HEK293T (cell line): Measurements from ENCODE around the gene TPD52L1.

Experiments
- CTCF ChIA-PET: fragments of 350-600 bp; formaldehyde crosslinking; extraction: SDS; loops from one replicate; lab custom pipeline; 2021; ENCODE audit warnings: antibody characterized with exemption, inconsistent platforms; lab: Yijun Ruan, JAX
- POLR2A ChIA-PET: fragments of 350-600 bp; formaldehyde crosslinking; extraction: SDS; loops from one replicate; lab custom pipeline; 2020; ENCODE audit warnings: antibody characterized with exemption, inconsistent platforms; lab: Yijun Ruan, JAX
- DNase-seq: peaks from one replicate; pipeline ENCODE4 v3.0.0; 2012; ENCODE audit warnings: mixed read lengths; ENCODE audit errors: extremely low spot score
- ARNT ChIP-seq: fragments of 450-650 bp; IDR thresholded peaks from 2 replicates; pipeline ENCODE4 v1.6.1; 2017; ENCODE audit warnings: mild to moderate bottlenecking
- BHLHE40 ChIP-seq: fragments of 450-650 bp; IDR thresholded peaks from 2 replicates; pipeline ENCODE4 v1.6.1; 2016; ENCODE audit warnings: mild to moderate bottlenecking, moderate library complexity, borderline replicate concordance
- CTBP1 ChIP-seq: fragments of 450-650 bp; IDR thresholded peaks from 2 replicates; pipeline ENCODE4 v1.6.1; 2016; ENCODE audit warnings: borderline replicate concordance
- ELF4 ChIP-seq: fragments of 450-650 bp; IDR thresholded peaks from 2 replicates; pipeline ENCODE4 v1.6.1; 2017; ENCODE audit warnings: antibody characterized with exemption
- FOXA1 ChIP-seq: fragments of 450-650 bp; IDR thresholded peaks from 2 replicates; pipeline ENCODE4 v1.6.1; 2016; ENCODE audit warnings: mild to moderate bottlenecking
- FOXK2 ChIP-seq: fragments of 450-650 bp; IDR thresholded peaks from 2 replicates; pipeline ENCODE4 v1.6.1; 2016; ENCODE audit warnings: mild to moderate bottlenecking
- FOXM1 ChIP-seq: fragments of 450-650 bp; IDR thresholded peaks from 2 replicates; pipeline ENCODE4 v1.6.1; 2017; ENCODE audit warnings: mild to moderate bottlenecking, borderline replicate concordance
- HDGF ChIP-seq: fragments of 450-650 bp; IDR thresholded peaks from 2 replicates; pipeline ENCODE4 v1.6.1; 2017; ENCODE audit warnings: antibody characterized with exemption, borderline replicate concordance
- L3MBTL2 ChIP-seq: fragments of 450-650 bp; conservative IDR thresholded peaks from 2 replicates; pipeline ENCODE4 v1.6.1; 2016; ENCODE audit warnings: mild to moderate bottlenecking
- LEF1 ChIP-seq: fragments of 450-650 bp; IDR thresholded peaks from 2 replicates; pipeline ENCODE4 v1.6.1; 2017; ENCODE audit warnings: mild to moderate bottlenecking, borderline replicate concordance
- NFRKB ChIP-seq: fragments of 450-650 bp; IDR thresholded peaks from 2 replicates; pipeline ENCODE4 v1.6.1; 2016; ENCODE audit warnings: mild to moderate bottlenecking, moderate library complexity
- PKNOX1 ChIP-seq: fragments of 450-650 bp; IDR thresholded peaks from 2 replicates; pipeline ENCODE4 v1.6.1; 2016
- SP1 ChIP-seq: fragments of 450-650 bp; IDR thresholded peaks from 2 replicates; pipeline ENCODE4 v1.6.1; 2017
- SUZ12 ChIP-seq: fragments of 450-650 bp; IDR thresholded peaks from 2 replicates; pipeline ENCODE4 v1.6.1; 2016; ENCODE audit warnings: mild to moderate bottlenecking
- TARDBP ChIP-seq: fragments of 450-650 bp; IDR thresholded peaks from 2 replicates; pipeline ENCODE4 v1.6.1; 2016
- ZNF384 ChIP-seq: fragments of 450-650 bp; IDR thresholded peaks from 2 replicates; pipeline ENCODE4 v1.6.1; 2016

The TPD52L1 gene

DNA sequence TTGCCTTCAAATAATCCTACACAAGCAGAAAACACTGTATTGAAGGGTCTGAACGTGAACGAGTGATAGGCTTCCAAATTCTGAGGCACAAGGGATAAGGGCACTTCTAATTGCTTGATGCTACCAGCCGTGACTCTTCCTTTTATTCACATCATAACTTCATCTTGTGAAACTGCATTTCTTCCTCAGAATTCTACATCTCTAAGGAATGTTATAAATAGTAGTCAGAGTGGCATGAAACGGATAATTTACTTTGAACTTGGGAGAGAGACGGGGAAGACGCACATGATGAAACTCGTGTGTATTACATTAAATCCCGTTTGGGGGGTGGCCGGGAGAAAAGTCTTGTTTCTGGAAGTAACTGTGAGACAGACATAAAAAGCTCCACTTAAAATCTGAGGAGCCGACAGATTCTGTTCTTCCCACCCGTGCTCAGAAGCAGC is 147.4 kb downstream of the TPD52L1 start:
- POLR2A ChIA-PET = interaction anchor here (0.6 to 1.5 kb wide), 4 partner anchors 19 to 480 kb away, joined by 3 to 4 read pairs (median 3); no protein-coding TSS in a partner anchor
- DNase-seq = no peak
- TF ChIP-seq SP1 (no peak), CTBP1 (no peak), TARDBP (no peak), L3MBTL2 (no peak), FOXM1 (no peak), FOXK2 (no peak), HDGF (no peak), FOXA1 (no peak), BHLHE40 (no peak), ZNF384 (no peak), NFRKB (no peak), LEF1 (no peak), ELF4 (no peak), ARNT (no peak), SUZ12 (no peak), PKNOX1 (no peak)
- CTCF ChIA-PET = interaction anchor here (0.6 kb wide), 1 partner anchor 428 kb away, joined by 3 read pairs; no protein-coding TSS in a partner anchor

GRCh38 chr6:125301435-125302391 is 148.1 kb downstream of the TPD52L1 start, which contains the start of gene HDDC2:
HDDC2 (minus strand) TSS chr6:125301967; CDS start chr6:125301932, 35 bp downstream.
- ChIA-PET POLR2A (interaction anchor here (0.6 to 1.5 kb wide), 5 partner anchors 20 to 479 kb away, joined by 3 to 4 read pairs (median 3); no protein-coding TSS in a partner anchor), CTCF (interaction anchor here (0.6 to 1.0 kb wide), 2 partner anchors 429 to 452 kb away, joined by 3 read pairs; no protein-coding TSS in a partner anchor)
- peak; percentile 72 for DNase-seq
- no peak for TF ChIP-seq FOXK2
- TF ChIP-seq HDGF = no peak
- peak; percentile 59; the same call in 1 of the 2 replicates for TF ChIP-seq PKNOX1
- TF ChIP-seq SP1 = no peak
- TF ChIP-seq ELF4 = peak; percentile 63; the same call in 1 of the 2 replicates
- no peak for TF ChIP-seq NFRKB
- TF ChIP-seq L3MBTL2 = peak; percentile 46; the same call in 1 of the 2 replicates

DNA sequence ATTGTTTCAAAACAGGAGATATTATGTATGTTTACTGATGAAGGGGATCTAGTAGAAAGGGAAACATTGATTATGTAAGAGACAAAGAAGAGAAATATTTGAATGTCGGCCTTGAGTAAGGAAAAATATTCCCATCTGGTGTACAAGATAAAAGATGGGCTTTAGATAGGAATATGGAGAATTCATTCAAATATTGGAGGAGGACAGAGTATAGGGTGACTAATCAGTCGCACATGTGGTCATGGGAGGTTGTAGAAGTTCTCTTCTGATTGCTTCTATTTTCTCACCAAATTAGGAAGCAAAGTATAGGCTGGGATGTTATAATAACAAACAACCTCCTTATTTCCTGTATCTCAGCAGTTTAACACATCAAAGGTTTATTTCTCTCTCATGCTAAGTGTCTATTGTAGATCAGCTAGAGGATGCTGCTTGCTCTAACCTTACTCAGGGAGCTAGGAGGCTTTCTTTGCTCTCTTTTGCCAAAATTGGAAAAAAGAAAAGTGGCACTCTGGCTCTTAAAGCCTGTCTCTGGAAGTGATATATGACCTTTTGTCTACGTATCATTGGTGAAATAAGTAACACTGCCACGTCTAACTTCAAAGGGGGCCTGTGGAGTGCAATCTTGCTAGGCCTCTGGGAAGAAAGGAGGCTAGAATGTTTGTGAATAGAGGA is 149.4 kb downstream of the TPD52L1 start:
- POLR2A ChIA-PET = interaction anchor here (1.5 kb wide), 1 partner anchor 21 kb away, joined by 3 read pairs; no protein-coding TSS in a partner anchor
- DNase-seq = no peak
- TF ChIP-seq HDGF (no peak), FOXA1 (no peak), NFRKB (no peak), PKNOX1 (peak; percentile 61), BHLHE40 (no peak), CTBP1 (no peak), ELF4 (no peak), SP1 (no peak)
- CTCF ChIA-PET = no interaction called here

GRCh38 chr6:125303512-125303854 is 149.9 kb downstream of the TPD52L1 start:
- POLR2A ChIA-PET = no interaction called here

More at GRCh38 chr6:125303512-125303854, 149.9 kb downstream of the TPD52L1 start:
- CTCF ChIA-PET = no interaction called here
- no peak for DNase-seq
- TF ChIP-seq FOXM1 (no peak), BHLHE40 (no peak), HDGF (no peak), PKNOX1 (no peak), FOXK2 (no peak), TARDBP (no peak), NFRKB (no peak), FOXA1 (no peak), ZNF384 (no peak), LEF1 (no peak), L3MBTL2 (no peak), SP1 (no peak), SUZ12 (no peak), ELF4 (no peak), ARNT (no peak), CTBP1 (no peak)
